CD14-positive monocyte (primary cell): Measurements from ENCODE around the gene PDP2. TPM values are rescaled to one million over a fixed set of nuclear protein-coding genes. Genes with fewer than 3 reads are reported as not detected.

Experiments used
- DNase-seq, 3 donors: peaks; one replicate each; pipeline ENCODE4 v3.0.0-alpha.2; 2011 to 2022
- H2AFZ ChIP-seq: 2 replicates; pipeline ENCODE4 v1.6.0; 2012; ENCODE audit warnings: mild to moderate bottlenecking, low read depth, low read length, inconsistent platforms; ENCODE audit not compliant: insufficient read depth, poor library complexity, severe bottlenecking
- H3K27ac ChIP-seq, 2 donors: 1 replicate in 1 of 2; 2 replicates in 1 of 2; pipeline ENCODE4 v1.5.1; 2012 to 2013; ENCODE audit warnings: low read length in 2 of 2, control low read depth in 1 of 2, inconsistent platforms in 1 of 2, low read depth in 1 of 2, mild to moderate bottlenecking in 1 of 2
- H3K27me3 ChIP-seq, 2 donors: one replicate each; pipeline versions ENCODE4 v1.6.0 to v1.6.1; 2011 to 2013; ENCODE audit warnings: low read length in 2 of 2; ENCODE audit not compliant: control insufficient read depth in 2 of 2, insufficient read depth in 2 of 2
- H3K36me3 ChIP-seq, 2 donors: replicated peaks in 1 of 2; 1 replicate in 1 of 2; 2 replicates in 1 of 2; pipeline versions ENCODE4 v1.5.1 to v1.6.1; 2012 to 2013; ENCODE audit warnings: low read length in 2 of 2, control low read depth in 1 of 2, inconsistent platforms in 1 of 2, mild to moderate bottlenecking in 1 of 2; ENCODE audit not compliant: insufficient read depth in 2 of 2, control insufficient read depth in 1 of 2
- H3K4me1 ChIP-seq, 2 donors: 1 replicate in 1 of 2; 2 replicates in 1 of 2; pipeline versions ENCODE4 v1.5.1 to v1.6.1; 2012 to 2013; ENCODE audit warnings: low read length in 2 of 2, control low read depth in 1 of 2, inconsistent platforms in 1 of 2, mild to moderate bottlenecking in 1 of 2, moderate library complexity in 1 of 2; ENCODE audit not compliant: insufficient read depth in 2 of 2, control insufficient read depth in 1 of 2
- H3K4me2 ChIP-seq: replicated peaks from 2 replicates; pipeline ENCODE3; 2012; ENCODE audit warnings: low read length, moderate library complexity, mild to moderate bottlenecking; ENCODE audit not compliant: poor library complexity, severe bottlenecking; ENCODE audit errors: extremely low read depth
- H3K4me3 ChIP-seq, 3 experiments: fragments of 200-600 bp in 1 of 3; sonication (generic) in 1 of 3; replicated peaks in 1 of 3; 1 replicate in 2 of 3; 2 replicates in 1 of 3; pipeline ENCODE4 v1.5.1; 2011 to 2013; ENCODE audit warnings: low read length in 3 of 3, mild to moderate bottlenecking in 3 of 3, control low read depth in 2 of 3, low read depth in 2 of 3, inconsistent platforms in 1 of 3, moderate library complexity in 1 of 3
- H3K79me2 ChIP-seq: 2 replicates; pipeline ENCODE4 v1.6.0; 2012; ENCODE audit warnings: mild to moderate bottlenecking, control low read depth, inconsistent platforms, low read length, moderate library complexity; ENCODE audit not compliant: insufficient read depth
- H3K9ac ChIP-seq: 2 replicates; pipeline ENCODE4 v1.6.0; 2017; ENCODE audit warnings: low read length, mild to moderate bottlenecking; ENCODE audit not compliant: insufficient read depth, poor library complexity, severe bottlenecking
- H3K9me3 ChIP-seq, 2 donors: replicated peaks in 1 of 2; 1 replicate in 1 of 2; 2 replicates in 1 of 2; pipeline versions ENCODE4 v1.5.1 to v1.6.1; 2012 to 2013; ENCODE audit warnings: low read length in 2 of 2, control low read depth in 1 of 2; ENCODE audit not compliant: control insufficient read depth in 1 of 2, insufficient read depth in 1 of 2
- H4K20me1 ChIP-seq: 2 replicates; pipeline ENCODE4 v1.6.0; 2012; ENCODE audit warnings: mild to moderate bottlenecking, low read length, control low read depth, moderate library complexity; ENCODE audit not compliant: insufficient read depth
- H3K27ac Mint-ChIP-seq, 7 donors: one replicate each; pipeline ENCODE4 v1.8.0; 2020; ENCODE audit warnings: mild to moderate bottlenecking in 7 of 7, mixed read lengths in 7 of 7, moderate library complexity in 6 of 7, inconsistent platforms in 2 of 7
- H3K27me3 Mint-ChIP-seq, 3 donors: one replicate each; pipeline ENCODE4 v1.8.0; 2021 to 2022; ENCODE audit warnings: low read depth in 3 of 3, mild to moderate bottlenecking in 3 of 3, mixed read lengths in 3 of 3, moderate library complexity in 3 of 3, inconsistent platforms in 1 of 3
- H3K36me3 Mint-ChIP-seq, 2 donors: one replicate each; pipeline ENCODE4 v1.8.0; 2020; ENCODE audit warnings: mixed read lengths in 2 of 2, inconsistent platforms in 1 of 2, mild to moderate bottlenecking in 1 of 2
- H3K4me1 Mint-ChIP-seq: one replicate; pipeline ENCODE4 v1.8.0; 2020; ENCODE audit warnings: mild to moderate bottlenecking, mixed read lengths
- H3K4me3 Mint-ChIP-seq, 2 donors: one replicate each; pipeline ENCODE4 v1.8.0; 2020; ENCODE audit warnings: mild to moderate bottlenecking in 2 of 2, mixed read lengths in 2 of 2, moderate library complexity in 1 of 2
- H3K9me3 Mint-ChIP-seq, 7 donors: one replicate each; pipeline ENCODE4 v1.8.0; 2020 to 2022; ENCODE audit warnings: mixed read lengths in 7 of 7, mild to moderate bottlenecking in 6 of 7, moderate library complexity in 6 of 7, inconsistent platforms in 2 of 7
- CTCF ChIP-seq: fragments of 200-600 bp; IDR thresholded peaks from one replicate; pipeline ENCODE4 v1.8.0; 2022; ENCODE audit warnings: antibody characterized with exemption, mild to moderate bottlenecking
- WGBS: methylation state at CpG from one replicate; pipeline ENCODE4 v1.1.5; 2013; ENCODE audit warnings: missing lambda C conversion rate; ENCODE audit not compliant: insufficient coverage; 5-methylcytosine and 5-hydroxymethylcytosine counted together
- intact Hi-C, 2 donors: fragments of 100-400 bp; cut with micrococcal nuclease; formaldehyde crosslinking; loops; one replicate each; pipeline versions ENCODE4 v1.15.0 to v1.15.1; 2023
- polyA plus RNA-seq, 3 donors: library from polyadenylated mRNA; depleted of rRNA in 1 of 3; unstranded in 2 of 3; stranded (reverse) in 1 of 3; fragments of 300-500 nt in 2 of 3; fragments of >200 nt in 1 of 3; fragmentation: Illumina TruSeq in 2 of 3; gene quantifications; 1 replicate in 2 of 3; 2 replicates in 1 of 3; pipeline ENCODE4 v1.2.3, GENCODE V29; 2012 to 2021

PDP2 gene
- polyA plus RNA-seq, 3 donors, result 1.1 TPM; not detected in 2

GRCh38 chr16:66845080-66845410, 35.3 kb upstream of the PDP2 start:
- no peak overlapping the region for H3K27ac Mint-ChIP-seq
- H4K20me1 ChIP-seq, result no peaks in the 10 kb centered on the region
- peaks cover 0 to 11% (median 3%) of the 10 kb centered on the region in 7 donors for H3K9me3 Mint-ChIP-seq
- 6% methylated on average over 8 of the region's 10 CpGs for WGBS
- H3K27me3 ChIP-seq, result peaks cover 22 to 52% of the 10 kb centered on the region in 2 donors
- no peak overlapping the region for H3K9ac ChIP-seq
- H3K27ac ChIP-seq, result no peak overlapping the region
- H3K79me2 ChIP-seq, result no peaks in the 10 kb centered on the region
- intact Hi-C loops, result no loop called here
- peaks cover 0 to 14% of the 10 kb centered on the region in 2 donors for H3K9me3 ChIP-seq
- no peak for TF ChIP-seq CTCF
- peaks cover 0 to 9% of the 10 kb centered on the region in 2 donors for H3K36me3 Mint-ChIP-seq
- H3K4me1 ChIP-seq, result peaks cover 6 to 10% of the 10 kb centered on the region in 2 donors
- peak overlapping the region in 1 of 3 experiments; percentile 40 for H3K4me3 ChIP-seq
- DNase-seq, result no peak
- H3K4me2 ChIP-seq, result peak overlapping the region; percentile 58
- peaks cover 56 to 76% (median 60%) of the 10 kb centered on the region in 3 donors for H3K27me3 Mint-ChIP-seq
- peaks cover 13% of the 10 kb centered on the region for H3K4me1 Mint-ChIP-seq
- peak overlapping the region; percentile 59 for H2AFZ ChIP-seq
- H3K36me3 ChIP-seq, result no peaks in the 10 kb centered on the region
- peak overlapping the region in 1 of 2 donors; percentile 80 for H3K4me3 Mint-ChIP-seq

GRCh38 chr16:66845791-66846221, 34.5 kb upstream of the PDP2 start:
- 83% methylated on average over 9 of the region's 9 CpGs for WGBS
- no peaks in the 10 kb centered on the region for H3K79me2 ChIP-seq
- no peak overlapping the region for H3K4me3 ChIP-seq
- no peak overlapping the region for H3K4me2 ChIP-seq
- peaks cover 0 to 14% of the 10 kb centered on the region in 2 donors for H3K9me3 ChIP-seq
- H3K4me1 Mint-ChIP-seq, result peaks cover 20% of the 10 kb centered on the region
- DNase-seq, result no peak
- peak overlapping the region in 1 of 2 donors; percentile 80 for H3K4me3 Mint-ChIP-seq
- H2AFZ ChIP-seq, result no peak overlapping the region
- H3K27me3 Mint-ChIP-seq, result peaks cover 58 to 81% (median 65%) of the 10 kb centered on the region in 3 donors
- no peaks in the 10 kb centered on the region for H4K20me1 ChIP-seq
- H3K9me3 Mint-ChIP-seq, result peaks cover 0 to 11% (median 3%) of the 10 kb centered on the region in 7 donors
- H3K36me3 Mint-ChIP-seq, result peaks cover 0 to 9% of the 10 kb centered on the region in 2 donors
- H3K27ac Mint-ChIP-seq, result no peak overlapping the region
- TF ChIP-seq CTCF, result no peak
- H3K9ac ChIP-seq, result no peak overlapping the region
- intact Hi-C loops, result no loop called here
- H3K4me1 ChIP-seq, result peaks cover 13 to 16% of the 10 kb centered on the region in 2 donors
- no peaks in the 10 kb centered on the region for H3K36me3 ChIP-seq
- H3K27ac ChIP-seq, result no peak overlapping the region
- H3K27me3 ChIP-seq, result peaks cover 22 to 55% of the 10 kb centered on the region in 2 donors
